ENCODE results near the gene MANEA.

- TF ChIP-seq, protein P1, sequence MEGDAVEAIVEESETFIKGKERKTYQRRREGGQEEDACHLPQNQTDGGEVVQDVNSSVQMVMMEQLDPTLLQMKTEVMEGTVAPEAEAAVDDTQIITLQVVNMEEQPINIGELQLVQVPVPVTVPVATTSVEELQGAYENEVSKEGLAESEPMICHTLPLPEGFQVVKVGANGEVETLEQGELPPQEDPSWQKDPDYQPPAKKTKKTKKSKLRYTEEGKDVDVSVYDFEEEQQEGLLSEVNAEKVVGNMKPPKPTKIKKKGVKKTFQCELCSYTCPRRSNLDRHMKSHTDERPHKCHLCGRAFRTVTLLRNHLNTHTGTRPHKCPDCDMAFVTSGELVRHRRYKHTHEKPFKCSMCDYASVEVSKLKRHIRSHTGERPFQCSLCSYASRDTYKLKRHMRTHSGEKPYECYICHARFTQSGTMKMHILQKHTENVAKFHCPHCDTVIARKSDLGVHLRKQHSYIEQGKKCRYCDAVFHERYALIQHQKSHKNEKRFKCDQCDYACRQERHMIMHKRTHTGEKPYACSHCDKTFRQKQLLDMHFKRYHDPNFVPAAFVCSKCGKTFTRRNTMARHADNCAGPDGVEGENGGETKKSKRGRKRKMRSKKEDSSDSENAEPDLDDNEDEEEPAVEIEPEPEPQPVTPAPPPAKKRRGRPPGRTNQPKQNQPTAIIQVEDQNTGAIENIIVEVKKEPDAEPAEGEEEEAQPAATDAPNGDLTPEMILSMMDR (conservative IDR thresholded peaks at IDR 0.05; ENCODE audit: low read length) = no peak
- no peak for TF ChIP-seq EZH2phosphoT487 (IDR thresholded peaks at IDR 0.05; ENCODE audit: borderline replicate concordance, low read depth, low read length)
These were observed 76.8 kb downstream of the MANEA start for GRCh38 chr6:95654176-95654575.
